ENCODE measurements around the gene TMEM129. TPM values are rescaled to one million over a fixed set of nuclear protein-coding genes. Genes with fewer than 3 reads are reported as not detected.

TMEM129 gene
- total and polyA plus RNA-seq, 12 donors, result 28.1 to 45.6 (median 33.2) TPM

DNA sequence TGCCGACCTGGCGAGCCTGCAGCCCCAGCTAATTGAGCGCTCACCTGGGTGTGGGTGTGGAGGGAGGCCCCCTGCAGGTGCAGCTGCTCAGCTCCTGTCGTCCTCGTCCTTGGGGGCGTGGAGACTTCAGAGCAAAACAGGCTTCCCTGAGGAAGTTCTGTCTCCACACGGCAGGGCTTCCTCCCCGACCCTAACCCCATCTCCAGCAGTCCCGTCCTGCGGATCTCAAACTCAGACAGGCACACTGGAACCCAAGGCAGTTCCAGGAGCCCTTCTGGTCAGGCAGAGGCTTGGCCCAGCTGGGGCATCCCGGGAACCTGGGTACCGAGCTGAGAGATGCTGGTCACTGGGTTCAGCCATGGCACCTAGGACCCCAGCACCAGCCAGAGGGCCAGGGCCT lies 24.6 kb upstream of the TMEM129 start:
- intact Hi-C loops (cut with DNase I), result loop anchor here in 9 of 10 donors (2.0 to 5.0 kb wide), 7 partner anchors 62 to 157 kb away; no protein-coding TSS in a partner anchor
- no peak overlapping the region for H3K4me3 ChIP-seq
- H3K9me3 ChIP-seq, result no peaks in the 10 kb centered on the region
- no peak for DNase-seq
- H3K36me3 ChIP-seq, result peaks cover 0 to 50% (median 4%) of the 10 kb centered on the region in 9 donors
- H3K4me1 ChIP-seq, result peaks cover 0 to 9% (median 4%) of the 10 kb centered on the region in 9 donors
- WGBS, 2 donors, result 82 to 83% methylated on average over 12 of the region's 12 CpGs
- no peak overlapping the region for H3K27ac ChIP-seq
- ATAC-seq, result no peak
- peaks cover 0 to 11% (median 7%) of the 10 kb centered on the region in 7 donors for H3K27me3 ChIP-seq
- TF ChIP-seq CTCF (IDR thresholded peaks at IDR 0.05), result no peak

GRCh38 chr4:1745165-1745564 lies 24.0 kb upstream of the TMEM129 start:
- H3K27me3 ChIP-seq, result peaks cover 0 to 11% (median 7%) of the 10 kb centered on the region in 7 donors
- intact Hi-C loops (cut with DNase I), result loop anchor here in 8 of 10 donors (5.0 kb wide), 4 partner anchors 62 to 157 kb away; no protein-coding TSS in a partner anchor
- H3K27ac ChIP-seq, result no peak overlapping the region
- H3K9me3 ChIP-seq, result no peaks in the 10 kb centered on the region
- TF ChIP-seq CTCF (IDR thresholded peaks at IDR 0.05), result no peak
- peaks cover 0 to 14% (median 4%) of the 10 kb centered on the region in 9 donors for H3K4me1 ChIP-seq
- ATAC-seq, result no peak
- DNase-seq, result no peak
- 92 to 94% methylated on average over 13 of the region's 13 CpGs for WGBS, 2 donors
- H3K36me3 ChIP-seq, result peaks cover 0 to 55% (median 4%) of the 10 kb centered on the region in 9 donors
- no peak overlapping the region for H3K4me3 ChIP-seq

- 94 to 95% methylated on average over 14 of the region's 14 CpGs for WGBS, 2 donors
- no peak for ATAC-seq
- no peak for DNase-seq
- Histone ChIP-seq H3K27ac (no peak overlapping the region), H3K9me3 (no peaks in the 10 kb centered on the region), H3K27me3 (peaks cover 0 to 11% (median 7%) of the 10 kb centered on the region in 7 donors), H3K4me3 (no peak overlapping the region), H3K36me3 (peaks cover 0 to 60% (median 4%) of the 10 kb centered on the region in 9 donors), H3K4me1 (peaks cover 0 to 15% (median 4%) of the 10 kb centered on the region in 9 donors)
- intact Hi-C loops (cut with DNase I), result no loop called here
- no peak for TF ChIP-seq CTCF (IDR thresholded peaks at IDR 0.05)
These were observed 23.4 kb upstream of the TMEM129 start for GRCh38 chr4:1744552-1744951.

GRCh38 chr4:1743975-1744374 lies 22.9 kb upstream of the TMEM129 start:
- peaks cover 0 to 15% (median 4%) of the 10 kb centered on the region in 9 donors for H3K4me1 ChIP-seq
- H3K27me3 ChIP-seq, result peaks cover 0 to 11% (median 7%) of the 10 kb centered on the region in 7 donors
- H3K27ac ChIP-seq, result no peak overlapping the region
- H3K36me3 ChIP-seq, result peaks cover 0 to 65% (median 4%) of the 10 kb centered on the region in 9 donors
- ATAC-seq (no peak), DNase-seq (no peak)
- peaks cover 0 to 4% (median 0%) of the 10 kb centered on the region in 11 donors for H3K9me3 ChIP-seq
- TF ChIP-seq CTCF (IDR thresholded peaks at IDR 0.05), result no peak
- 96 to 97% methylated on average over 6 of the region's 6 CpGs for WGBS, 2 donors
- H3K4me3 ChIP-seq, result no peak overlapping the region
- intact Hi-C loops (cut with DNase I), result no loop called here

Measured in heart right ventricle (tissue), 16 donors.